Measurements from ENCODE around the gene KDELR3.

- TF ChIP-seq CTCF (IDR thresholded peaks at IDR 0.05 in 2 of 3, conservative IDR thresholded peaks at IDR 0.05 in 1 of 3; ENCODE audit: control insufficient read depth in 2 of 3, extremely low read depth in 1 of 3, insufficient read depth in 1 of 3, low read depth in 3 of 3, low read length in 3 of 3) (no peak), EZH2 (IDR thresholded peaks at IDR 0.05; ENCODE audit: borderline replicate concordance, control insufficient read depth, low read depth, low read length) (no peak), RCOR1 (conservative IDR thresholded peaks at IDR 0.05; ENCODE audit: low read depth, low read length) (no peak), USF2 (IDR thresholded peaks at IDR 0.05; ENCODE audit: borderline replicate concordance, low read depth, low read length) (no peak), FOS (IDR thresholded peaks at IDR 0.05; ENCODE audit: borderline replicate concordance, extremely low read depth, insufficient read length) (no peak), GABPA (IDR thresholded peaks at IDR 0.05; ENCODE audit: low read depth) (no peak), YY1 (IDR thresholded peaks at IDR 0.05; ENCODE audit: low read depth, low read length) (no peak)
Measured at GRCh38 chr22:38477585-38477984, 9.7 kb downstream of the KDELR3 start.
